Neural cell (in vitro differentiated cells): ENCODE data around the gene PRKCZ. TPM values are rescaled to one million over a fixed set of nuclear protein-coding genes. Genes with fewer than 3 reads are reported as not detected.

Source experiments
- H2AFZ ChIP-seq: fragments of 200-600, 300-800 bp; sonication (generic), shearing (Covaris generic); 2 replicates; pipeline ENCODE4 v1.6.0; 2014; ENCODE audit warnings: low read depth, mild to moderate bottlenecking, antibody characterized with exemption, low read length, moderate library complexity
- H3F3A ChIP-seq: fragments of 200-600 bp; shearing (Covaris generic); 2 replicates; pipeline ENCODE4 v1.6.1; 2016; ENCODE audit warnings: mild to moderate bottlenecking, moderate library complexity, mixed read lengths, antibody characterized with exemption, low read length; ENCODE audit not compliant: insufficient read depth, poor library complexity, severe bottlenecking
- H3K27ac ChIP-seq: fragments of 200-600, 300-800 bp; sonication (generic), shearing (Covaris generic); 2 replicates; pipeline ENCODE4 v1.5.1; 2014; ENCODE audit warnings: mild to moderate bottlenecking, low read length, moderate library complexity
- H3K27me3 ChIP-seq: fragments of 300-800, 200-600 bp; sonication (generic), shearing (Covaris generic); 2 replicates; pipeline ENCODE4 v1.6.0; 2014; ENCODE audit warnings: mild to moderate bottlenecking, low read depth, low read length, moderate library complexity; ENCODE audit not compliant: insufficient read depth
- H3K36me3 ChIP-seq: fragments of 300-800, 200-600 bp; sonication (generic), shearing (Covaris generic); 2 replicates; pipeline ENCODE4 v1.5.1; 2014; ENCODE audit warnings: mild to moderate bottlenecking, antibody characterized with exemption, low read length, moderate library complexity; ENCODE audit not compliant: insufficient read depth
- H3K4me2 ChIP-seq: fragments of 300-800, 200-600 bp; sonication (generic), shearing (Covaris generic); 2 replicates; pipeline ENCODE4 v1.6.0; 2014; ENCODE audit warnings: mild to moderate bottlenecking, low read length
- H3K4me3 ChIP-seq: fragments of 300-800, 200-600 bp; sonication (generic), shearing (Covaris generic); 2 replicates; pipeline ENCODE4 v1.5.1; 2014; ENCODE audit warnings: mild to moderate bottlenecking, low read length, moderate library complexity
- H3K79me2 ChIP-seq: fragments of 200-600 bp; shearing (Covaris generic); replicated peaks from 2 replicates; pipeline ENCODE4 v1.6.0; 2014; ENCODE audit warnings: mild to moderate bottlenecking, low read length, moderate library complexity; ENCODE audit not compliant: insufficient read depth
- H3K9ac ChIP-seq: fragments of 300-800, 200-600 bp; sonication (generic), shearing (Covaris generic); 2 replicates; pipeline ENCODE4 v1.6.1; 2016; ENCODE audit warnings: mild to moderate bottlenecking, low read length, mixed read lengths
- H3K9me2 ChIP-seq: fragments of 200-600 bp; shearing (Covaris generic); 2 replicates; pipeline ENCODE4 v1.6.1; 2016; ENCODE audit warnings: mild to moderate bottlenecking, low read length, mixed read lengths; ENCODE audit not compliant: insufficient read depth
- H3K9me3 ChIP-seq: fragments of 200-600, 300-800 bp; sonication (generic), shearing (Covaris generic); 2 replicates; pipeline ENCODE4 v1.6.1; 2016; ENCODE audit warnings: mild to moderate bottlenecking, mixed run types, low read length, moderate library complexity, mixed read lengths
- H4K20me1 ChIP-seq: fragments of 200-600 bp; shearing (Covaris generic); 2 replicates; pipeline ENCODE4 v1.6.1; 2016; ENCODE audit warnings: mild to moderate bottlenecking, mixed run types; ENCODE audit not compliant: insufficient read depth
- CTCF ChIP-seq: fragments of 450-650 bp; IDR thresholded peaks from 2 replicates; pipeline ENCODE4 v1.5.1; 2014; ENCODE audit warnings: antibody characterized with exemption, mild to moderate bottlenecking, moderate library complexity; ENCODE audit not compliant: poor library complexity, severe bottlenecking
- EP300 ChIP-seq: fragments of 450-650 bp; conservative IDR thresholded peaks from 2 replicates; pipeline ENCODE4 v1.6.1; 2014; ENCODE audit warnings: antibody characterized with exemption, mild to moderate bottlenecking, moderate library complexity; ENCODE audit not compliant: poor library complexity, severe bottlenecking
- EZH2 ChIP-seq: fragments of 200-600, 300-800 bp; shearing (Covaris generic), sonication (generic); IDR thresholded peaks from 2 replicates; pipeline ENCODE4 v1.6.1; 2014; ENCODE audit warnings: antibody characterized with exemption, low read length, borderline replicate concordance, mild to moderate bottlenecking; ENCODE audit not compliant: insufficient read depth, poor library complexity, severe bottlenecking
- MXI1 ChIP-seq: fragments of 450-650 bp; conservative IDR thresholded peaks from 2 replicates; pipeline ENCODE4 v1.6.1; 2014; ENCODE audit warnings: antibody characterized with exemption, mild to moderate bottlenecking; ENCODE audit not compliant: poor library complexity, severe bottlenecking
- RAD21 ChIP-seq: fragments of 450-650 bp; conservative IDR thresholded peaks from 2 replicates; pipeline ENCODE4 v1.6.1; 2014; ENCODE audit warnings: antibody characterized with exemption, mild to moderate bottlenecking, moderate library complexity
- REST ChIP-seq: IDR thresholded peaks from 2 replicates; pipeline ENCODE4 v1.6.1; 2012; ENCODE audit warnings: borderline replicate concordance
- SMC3 ChIP-seq: fragments of 450-650 bp; conservative IDR thresholded peaks from 2 replicates; pipeline ENCODE4 v1.6.1; 2014; ENCODE audit warnings: antibody characterized with exemption, mild to moderate bottlenecking, moderate library complexity; ENCODE audit not compliant: poor library complexity
- TAF1 ChIP-seq: IDR thresholded peaks from 2 replicates; pipeline ENCODE4 v1.6.1; 2012; ENCODE audit warnings: low read depth
- polyA minus RNA-seq: library from RNA; depleted of rRNA, polyadenylated mRNA; stranded (reverse); fragments of >200 nt; gene quantifications from 2 replicates; pipeline ENCODE4 v1.2.3, GENCODE V29; 2014
- polyA plus RNA-seq: library from polyadenylated mRNA; depleted of rRNA; stranded (reverse); fragments of >200 nt; gene quantifications from 2 replicates; pipeline ENCODE4 v1.2.3, GENCODE V29; 2014

Gene PRKCZ
- 54.9 and 69.9 TPM in 2 replicates for polyA plus RNA-seq
- 38.3 and 39.0 TPM in 2 replicates for polyA minus RNA-seq

- H3K27ac ChIP-seq, result no peak within 1 kb of the TSS
Observed at GRCh38 chr1:2049718-2050431, at the start of gene PRKCZ. TSS of gene PRKCZ (plus strand) at chr1:2050411. CDS start at chr1:2050631, 220 bp downstream.

DNA sequence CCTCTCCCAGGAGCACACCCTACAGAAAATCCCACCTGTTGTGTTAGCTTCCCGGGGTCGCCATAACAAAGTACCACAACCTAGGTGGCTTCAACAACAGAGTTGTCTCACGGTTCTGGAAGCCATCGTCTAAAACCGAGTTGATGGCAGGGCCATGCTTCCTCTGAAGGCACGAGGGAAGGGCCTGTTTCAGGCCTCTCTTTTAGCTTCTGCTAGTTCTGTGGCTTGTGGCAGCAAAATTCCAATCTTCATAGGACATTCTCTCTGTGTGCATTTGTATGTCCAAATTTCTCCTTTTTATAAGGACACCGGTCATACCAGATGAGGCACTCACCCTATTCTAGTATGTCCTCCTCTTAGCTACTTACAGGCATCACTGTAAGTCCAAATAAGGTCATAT lies 49.8 kb upstream of the PRKCZ start:
- Histone ChIP-seq H3K4me2 (no peak overlapping the region), H4K20me1 (no peaks in the 10 kb centered on the region), H3K27me3 (no peaks in the 10 kb centered on the region), H3K9ac (no peak overlapping the region), H3K36me3 (no peaks in the 10 kb centered on the region), H3F3A (no peaks in the 10 kb centered on the region), H3K79me2 (no peaks in the 10 kb centered on the region), H3K27ac (no peak overlapping the region), H3K4me3 (no peak overlapping the region), H3K9me3 (no peaks in the 10 kb centered on the region), H2AFZ (no peak overlapping the region), H3K9me2 (no peaks in the 10 kb centered on the region)
- no peak for TF ChIP-seq CTCF
- TF ChIP-seq RAD21, result no peak
- TF ChIP-seq EP300, result no peak
- TF ChIP-seq SMC3, result no peak
- TF ChIP-seq EZH2, result no peak
- TF ChIP-seq TAF1, result no peak
- no peak for TF ChIP-seq REST
- no peak for TF ChIP-seq MXI1

More at GRCh38 chr1:2049718-2050431, at the start of gene PRKCZ:
- no peak within 1 kb of the TSS for H3K4me2 ChIP-seq
- H3K9me3 ChIP-seq, result no peaks in the 10 kb centered on the region
- no peak within 1 kb of the TSS for H3K9ac ChIP-seq
- no peaks in the 10 kb centered on the region for H4K20me1 ChIP-seq
- H3K9me2 ChIP-seq, result no peaks in the 10 kb centered on the region
- H3K27me3 ChIP-seq, result peaks cover 52% of the 10 kb centered on the region
- TF ChIP-seq EZH2 (peak; percentile 66), CTCF (no peak), EP300 (no peak)
- H3K36me3 ChIP-seq, result no peaks in the 10 kb centered on the region
- H2AFZ ChIP-seq, result no peak within 1 kb of the TSS
- H3K79me2 ChIP-seq, result no peaks in the 10 kb centered on the region
- H3K4me3 ChIP-seq, result peak within 1 kb of the TSS; percentile 61
- H3F3A ChIP-seq, result no peaks in the 10 kb centered on the region
